GM23338 (cell line): ENCODE data around the gene LYSMD3. TPM values are rescaled to one million over a fixed set of nuclear protein-coding genes. Genes with fewer than 3 reads are reported as not detected.

Experiments
- ATAC-seq: fragments of 200-7000 bp; cut with Tn5 transposase; 3 replicates; pipeline ENCODE4 v1.9.1; 2020
- DNase-seq: peaks from one replicate; pipeline ENCODE4 v3.0.0-alpha.2; 2015; ENCODE audit warnings: low spot score
- H2AFZ ChIP-seq: fragments of 200-600 bp; sonication (generic); 2 replicates; pipeline ENCODE4 v1.8.0; 2016; ENCODE audit warnings: antibody characterized with exemption, mild to moderate bottlenecking, moderate library complexity
- H3F3A ChIP-seq: fragments of 200-600 bp; sonication (generic); replicated peaks from 2 replicates; pipeline ENCODE4 v1.8.0; 2017; ENCODE audit warnings: antibody characterized with exemption, mixed run types, low read depth
- H3K27ac ChIP-seq: fragments of 200-600 bp; sonication (generic); 2 replicates; pipeline ENCODE4 v1.6.1; 2016; ENCODE audit warnings: low read depth
- H3K27me3 ChIP-seq: fragments of 200-600 bp; sonication (generic); 2 replicates; pipeline ENCODE4 v1.8.0; 2016; ENCODE audit warnings: mild to moderate bottlenecking, mixed run types, moderate library complexity; ENCODE audit not compliant: insufficient read depth
- H3K36me3 ChIP-seq: fragments of 200-600 bp; sonication (generic); 2 replicates; pipeline ENCODE4 v1.8.0; 2016; ENCODE audit warnings: mild to moderate bottlenecking; ENCODE audit not compliant: insufficient read depth
- H3K4me1 ChIP-seq: fragments of 200-600 bp; sonication (generic); 2 replicates; pipeline ENCODE4 v1.8.0; 2016; ENCODE audit warnings: mild to moderate bottlenecking, moderate library complexity; ENCODE audit not compliant: insufficient read depth
- H3K4me2 ChIP-seq: fragments of 200-600 bp; sonication (generic); 2 replicates; pipeline ENCODE4 v1.7.1; 2017; ENCODE audit warnings: mixed run types
- H3K4me3 ChIP-seq: fragments of 200-600 bp; sonication (generic); 2 replicates; pipeline ENCODE4 v1.6.1; 2016; ENCODE audit warnings: mixed run types
- H3K79me2 ChIP-seq: fragments of 200-600 bp; sonication (generic); replicated peaks from 2 replicates; pipeline ENCODE4 v1.8.0; 2017; ENCODE audit warnings: mild to moderate bottlenecking; ENCODE audit not compliant: insufficient read depth
- H3K9me2 ChIP-seq: fragments of 200-600 bp; sonication (generic); 2 replicates; pipeline ENCODE4 v1.8.0; 2017; ENCODE audit not compliant: insufficient read depth
- H4K20me1 ChIP-seq: fragments of 200-600 bp; sonication (generic); replicated peaks from 2 replicates; pipeline ENCODE4 v1.8.0; 2017; ENCODE audit warnings: mild to moderate bottlenecking; ENCODE audit not compliant: insufficient read depth
- H3K27ac Mint-ChIP-seq: 2 replicates; pipeline ENCODE4 v1.8.0; 2020; ENCODE audit warnings: inconsistent platforms, mild to moderate bottlenecking, moderate library complexity, mixed read lengths
- H3K27me3 Mint-ChIP-seq: 3 replicates; pipeline ENCODE4 v1.8.0; 2022; ENCODE audit warnings: low read depth, mild to moderate bottlenecking, moderate library complexity, mixed read lengths, inconsistent platforms; ENCODE audit not compliant: insufficient read depth, poor library complexity
- H3K36me3 Mint-ChIP-seq: 3 replicates; pipeline ENCODE4 v1.8.0; 2021; ENCODE audit warnings: low read depth, mild to moderate bottlenecking, inconsistent platforms, moderate library complexity, mixed read lengths
- H3K4me1 Mint-ChIP-seq: 3 replicates; pipeline ENCODE4 v1.8.0; 2020; ENCODE audit warnings: mild to moderate bottlenecking, inconsistent platforms, mixed read lengths
- H3K4me3 Mint-ChIP-seq: 3 replicates; pipeline ENCODE4 v1.8.0; 2021; ENCODE audit warnings: moderate library complexity, mild to moderate bottlenecking, inconsistent platforms, mixed read lengths
- H3K9me3 Mint-ChIP-seq: 3 replicates; pipeline ENCODE4 v1.8.0; 2020; ENCODE audit warnings: moderate library complexity, mild to moderate bottlenecking, inconsistent platforms, mixed read lengths
- CREB1 ChIP-seq: fragments of 250-450 bp; sonication (Bioruptor Pico); IDR thresholded peaks from 2 replicates; pipeline ENCODE4 v1.5.0; 2020; ENCODE audit warnings: low read depth, mild to moderate bottlenecking, moderate library complexity
- EZH2 ChIP-seq: fragments of 200-600 bp; sonication (generic); IDR thresholded peaks from one replicate; pipeline ENCODE4 v1.8.0; 2017; ENCODE audit warnings: antibody characterized with exemption, mild to moderate bottlenecking, low read depth; ENCODE audit not compliant: unreplicated experiment
- EZH2phosphoT487 ChIP-seq: fragments of 200-600 bp; sonication (generic); IDR thresholded peaks from one replicate; pipeline ENCODE4 v1.8.1; 2018; ENCODE audit warnings: antibody characterized with exemption; ENCODE audit not compliant: unreplicated experiment
- JUNB ChIP-seq: IDR thresholded peaks from one replicate; pipeline ENCODE4 v1.6.1; 2016; ENCODE audit warnings: antibody characterized with exemption; ENCODE audit not compliant: unreplicated experiment
- NANOG ChIP-seq: IDR thresholded peaks from 2 replicates; pipeline ENCODE4 v1.6.1; 2016; ENCODE audit warnings: antibody characterized with exemption, borderline replicate concordance
- POLR2AphosphoS5 ChIP-seq: IDR thresholded peaks from 2 replicates; pipeline ENCODE4 v1.6.1; 2016; ENCODE audit warnings: antibody characterized with exemption, low read depth
- STAT1 ChIP-seq: IDR thresholded peaks from one replicate; pipeline ENCODE4 v1.6.1; 2016; ENCODE audit warnings: antibody characterized with exemption; ENCODE audit not compliant: unreplicated experiment
- ZNF114 ChIP-seq: fragments of 250-450 bp; sonication (Bioruptor Pico); IDR thresholded peaks from 2 replicates; pipeline ENCODE4 v1.5.0; 2020; ENCODE audit warnings: mild to moderate bottlenecking, moderate library complexity
- ZNF331 ChIP-seq: fragments of 250-450 bp; sonication (Bioruptor Pico); IDR thresholded peaks from 2 replicates; pipeline ENCODE4 v1.5.0; 2020; ENCODE audit warnings: low read depth, mild to moderate bottlenecking, moderate library complexity
- polyA plus RNA-seq: library from polyadenylated mRNA; unstranded; fragments of >200 nt; fragmentation: Nextera tagmentation; extraction: Ambion mirVana; gene quantifications from 2 replicates; pipeline ENCODE4 v1.2.1, GENCODE V29; 2016
- total RNA-seq: library from RNA; depleted of rRNA; stranded (reverse); fragments of >200 nt; shearing (Covaris generic); gene quantifications from 2 replicates; pipeline ENCODE4 v1.2.3, GENCODE V29; 2014
- TF ChIP-seq, protein P1 (sequence below): fragments of 250-450 bp; sonication (Bioruptor Pico); IDR thresholded peaks from 2 replicates; pipeline ENCODE4 v1.5.0; 2020; ENCODE audit warnings: mild to moderate bottlenecking, moderate library complexity
- TF ChIP-seq, protein P2 (sequence below): IDR thresholded peaks from one replicate; pipeline ENCODE4 v1.6.1; 2018; ENCODE audit warnings: antibody characterized with exemption; ENCODE audit not compliant: unreplicated experiment
- TF ChIP-seq, protein P3 (sequence below): IDR thresholded peaks from 2 replicates; pipeline ENCODE4 v1.6.1; 2016; ENCODE audit warnings: antibody characterized with exemption
- TF ChIP-seq, protein P4 (sequence below), 2 experiments: fragments of 200-600 bp in 1 of 2; sonication (generic) in 1 of 2; conservative IDR thresholded peaks; 2 replicates each; pipeline versions ENCODE4 v1.5.1 to v1.6.1; 2016 to 2017; ENCODE audit warnings: antibody characterized with exemption in 2 of 2, low read depth in 2 of 2, mild to moderate bottlenecking in 2 of 2, moderate library complexity in 1 of 2

Gene LYSMD3
- total and polyA plus RNA-seq, 2 experiments from 2014 or later, result 10.7 to 19.6 TPM

DNA sequence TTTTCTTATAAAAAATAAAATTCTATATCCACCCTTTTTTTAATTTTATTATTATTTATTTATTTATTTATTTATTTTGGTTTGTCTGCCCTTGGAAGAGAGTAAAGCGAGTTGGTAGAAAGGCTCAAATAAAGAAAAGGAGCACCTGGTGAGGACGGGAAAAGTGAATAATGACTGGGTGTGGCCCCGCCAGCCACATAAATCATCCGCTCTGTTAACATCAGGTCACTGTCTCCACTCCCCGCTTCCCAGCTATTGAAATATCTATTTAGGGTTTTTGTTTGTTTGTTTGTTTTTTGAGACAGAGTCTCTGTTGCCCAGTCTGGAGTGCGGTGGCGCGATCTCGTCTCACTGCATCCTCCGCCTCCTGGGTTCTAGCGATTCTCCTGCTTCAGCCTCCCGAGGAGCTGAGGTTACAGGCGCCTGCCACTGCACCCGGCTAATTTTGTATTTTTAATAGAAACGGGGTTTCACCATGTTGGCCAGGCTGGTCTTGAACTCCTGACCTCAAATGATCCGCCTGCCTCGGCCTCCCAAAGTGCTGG lies 53.9 kb downstream of the LYSMD3 start:
- Mint-ChIP-seq H3K9me3 (no peaks in the 10 kb centered on the region; the same call in 2 of the 3 replicates), H3K27ac (peak overlapping the region; percentile 77), H3K4me3 (peak overlapping the region; percentile 97), H3K4me1 (peaks cover 52% of the 10 kb centered on the region), H3K27me3 (peaks cover 15% of the 10 kb centered on the region), H3K36me3 (peaks cover 29% of the 10 kb centered on the region)
- Histone ChIP-seq H3K36me3 (no peaks in the 10 kb centered on the region), H3K27me3 (no peaks in the 10 kb centered on the region), H3F3A (peaks cover 22% of the 10 kb centered on the region), H3K4me2 (peak overlapping the region; percentile 79), H2AFZ (no peak overlapping the region), H3K4me1 (peaks cover 42% of the 10 kb centered on the region), H4K20me1 (no peaks in the 10 kb centered on the region), H3K79me2 (peaks cover 59% of the 10 kb centered on the region), H3K9me2 (no peaks in the 10 kb centered on the region), H3K27ac (peak overlapping the region; percentile 85), H3K4me3 (peak overlapping the region; percentile 83)
- TF ChIP-seq, protein P1, sequence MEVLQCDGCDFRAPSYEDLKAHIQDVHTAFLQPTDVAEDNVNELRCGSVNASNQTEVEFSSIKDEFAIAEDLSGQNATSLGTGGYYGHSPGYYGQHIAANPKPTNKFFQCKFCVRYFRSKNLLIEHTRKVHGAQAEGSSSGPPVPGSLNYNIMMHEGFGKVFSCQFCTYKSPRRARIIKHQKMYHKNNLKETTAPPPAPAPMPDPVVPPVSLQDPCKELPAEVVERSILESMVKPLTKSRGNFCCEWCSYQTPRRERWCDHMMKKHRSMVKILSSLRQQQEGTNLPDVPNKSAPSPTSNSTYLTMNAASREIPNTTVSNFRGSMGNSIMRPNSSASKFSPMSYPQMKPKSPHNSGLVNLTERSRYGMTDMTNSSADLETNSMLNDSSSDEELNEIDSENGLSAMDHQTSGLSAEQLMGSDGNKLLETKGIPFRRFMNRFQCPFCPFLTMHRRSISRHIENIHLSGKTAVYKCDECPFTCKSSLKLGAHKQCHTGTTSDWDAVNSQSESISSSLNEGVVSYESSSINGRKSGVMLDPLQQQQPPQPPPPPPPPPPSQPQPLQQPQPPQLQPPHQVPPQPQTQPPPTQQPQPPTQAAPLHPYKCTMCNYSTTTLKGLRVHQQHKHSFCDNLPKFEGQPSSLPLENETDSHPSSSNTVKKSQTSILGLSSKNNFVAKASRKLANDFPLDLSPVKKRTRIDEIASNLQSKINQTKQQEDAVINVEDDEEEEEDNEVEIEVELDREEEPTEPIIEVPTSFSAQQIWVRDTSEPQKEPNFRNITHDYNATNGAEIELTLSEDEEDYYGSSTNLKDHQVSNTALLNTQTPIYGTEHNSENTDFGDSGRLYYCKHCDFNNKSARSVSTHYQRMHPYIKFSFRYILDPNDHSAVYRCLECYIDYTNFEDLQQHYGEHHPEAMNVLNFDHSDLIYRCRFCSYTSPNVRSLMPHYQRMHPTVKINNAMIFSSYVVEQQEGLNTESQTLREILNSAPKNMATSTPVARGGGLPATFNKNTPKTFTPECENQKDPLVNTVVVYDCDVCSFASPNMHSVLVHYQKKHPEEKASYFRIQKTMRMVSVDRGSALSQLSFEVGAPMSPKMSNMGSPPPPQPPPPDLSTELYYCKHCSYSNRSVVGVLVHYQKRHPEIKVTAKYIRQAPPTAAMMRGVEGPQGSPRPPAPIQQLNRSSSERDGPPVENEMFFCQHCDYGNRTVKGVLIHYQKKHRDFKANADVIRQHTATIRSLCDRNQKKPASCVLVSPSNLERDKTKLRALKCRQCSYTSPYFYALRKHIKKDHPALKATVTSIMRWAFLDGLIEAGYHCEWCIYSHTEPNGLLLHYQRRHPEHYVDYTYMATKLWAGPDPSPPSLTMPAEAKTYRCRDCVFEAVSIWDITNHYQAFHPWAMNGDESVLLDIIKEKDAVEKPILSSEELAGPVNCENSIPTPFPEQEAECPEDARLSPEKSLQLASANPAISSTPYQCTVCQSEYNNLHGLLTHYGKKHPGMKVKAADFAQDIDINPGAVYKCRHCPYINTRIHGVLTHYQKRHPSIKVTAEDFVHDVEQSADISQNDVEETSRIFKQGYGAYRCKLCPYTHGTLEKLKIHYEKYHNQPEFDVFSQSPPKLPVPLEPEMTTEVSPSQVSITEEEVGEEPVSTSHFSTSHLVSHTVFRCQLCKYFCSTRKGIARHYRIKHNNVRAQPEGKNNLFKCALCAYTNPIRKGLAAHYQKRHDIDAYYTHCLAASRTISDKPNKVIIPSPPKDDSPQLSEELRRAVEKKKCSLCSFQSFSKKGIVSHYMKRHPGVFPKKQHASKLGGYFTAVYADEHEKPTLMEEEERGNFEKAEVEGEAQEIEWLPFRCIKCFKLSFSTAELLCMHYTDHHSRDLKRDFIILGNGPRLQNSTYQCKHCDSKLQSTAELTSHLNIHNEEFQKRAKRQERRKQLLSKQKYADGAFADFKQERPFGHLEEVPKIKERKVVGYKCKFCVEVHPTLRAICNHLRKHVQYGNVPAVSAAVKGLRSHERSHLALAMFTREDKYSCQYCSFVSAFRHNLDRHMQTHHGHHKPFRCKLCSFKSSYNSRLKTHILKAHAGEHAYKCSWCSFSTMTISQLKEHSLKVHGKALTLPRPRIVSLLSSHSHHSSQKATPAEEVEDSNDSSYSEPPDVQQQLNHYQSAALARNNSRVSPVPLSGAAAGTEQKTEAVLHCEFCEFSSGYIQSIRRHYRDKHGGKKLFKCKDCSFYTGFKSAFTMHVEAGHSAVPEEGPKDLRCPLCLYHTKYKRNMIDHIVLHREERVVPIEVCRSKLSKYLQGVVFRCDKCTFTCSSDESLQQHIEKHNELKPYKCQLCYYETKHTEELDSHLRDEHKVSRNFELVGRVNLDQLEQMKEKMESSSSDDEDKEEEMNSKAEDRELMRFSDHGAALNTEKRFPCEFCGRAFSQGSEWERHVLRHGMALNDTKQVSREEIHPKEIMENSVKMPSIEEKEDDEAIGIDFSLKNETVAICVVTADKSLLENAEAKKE (CRISPR knock-in tag), result no peak
- TF ChIP-seq POLR2AphosphoS5 (no peak), EZH2 (no peak), ZNF114 (CRISPR knock-in tag) (no peak), CREB1 (CRISPR knock-in tag) (no peak), STAT1 (no peak), ZNF331 (no peak), JUNB (no peak), EZH2phosphoT487 (no peak), NANOG (no peak)
- TF ChIP-seq, protein P2, sequence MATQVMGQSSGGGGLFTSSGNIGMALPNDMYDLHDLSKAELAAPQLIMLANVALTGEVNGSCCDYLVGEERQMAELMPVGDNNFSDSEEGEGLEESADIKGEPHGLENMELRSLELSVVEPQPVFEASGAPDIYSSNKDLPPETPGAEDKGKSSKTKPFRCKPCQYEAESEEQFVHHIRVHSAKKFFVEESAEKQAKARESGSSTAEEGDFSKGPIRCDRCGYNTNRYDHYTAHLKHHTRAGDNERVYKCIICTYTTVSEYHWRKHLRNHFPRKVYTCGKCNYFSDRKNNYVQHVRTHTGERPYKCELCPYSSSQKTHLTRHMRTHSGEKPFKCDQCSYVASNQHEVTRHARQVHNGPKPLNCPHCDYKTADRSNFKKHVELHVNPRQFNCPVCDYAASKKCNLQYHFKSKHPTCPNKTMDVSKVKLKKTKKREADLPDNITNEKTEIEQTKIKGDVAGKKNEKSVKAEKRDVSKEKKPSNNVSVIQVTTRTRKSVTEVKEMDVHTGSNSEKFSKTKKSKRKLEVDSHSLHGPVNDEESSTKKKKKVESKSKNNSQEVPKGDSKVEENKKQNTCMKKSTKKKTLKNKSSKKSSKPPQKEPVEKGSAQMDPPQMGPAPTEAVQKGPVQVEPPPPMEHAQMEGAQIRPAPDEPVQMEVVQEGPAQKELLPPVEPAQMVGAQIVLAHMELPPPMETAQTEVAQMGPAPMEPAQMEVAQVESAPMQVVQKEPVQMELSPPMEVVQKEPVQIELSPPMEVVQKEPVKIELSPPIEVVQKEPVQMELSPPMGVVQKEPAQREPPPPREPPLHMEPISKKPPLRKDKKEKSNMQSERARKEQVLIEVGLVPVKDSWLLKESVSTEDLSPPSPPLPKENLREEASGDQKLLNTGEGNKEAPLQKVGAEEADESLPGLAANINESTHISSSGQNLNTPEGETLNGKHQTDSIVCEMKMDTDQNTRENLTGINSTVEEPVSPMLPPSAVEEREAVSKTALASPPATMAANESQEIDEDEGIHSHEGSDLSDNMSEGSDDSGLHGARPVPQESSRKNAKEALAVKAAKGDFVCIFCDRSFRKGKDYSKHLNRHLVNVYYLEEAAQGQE, result no peak
- TF ChIP-seq, protein P3, sequence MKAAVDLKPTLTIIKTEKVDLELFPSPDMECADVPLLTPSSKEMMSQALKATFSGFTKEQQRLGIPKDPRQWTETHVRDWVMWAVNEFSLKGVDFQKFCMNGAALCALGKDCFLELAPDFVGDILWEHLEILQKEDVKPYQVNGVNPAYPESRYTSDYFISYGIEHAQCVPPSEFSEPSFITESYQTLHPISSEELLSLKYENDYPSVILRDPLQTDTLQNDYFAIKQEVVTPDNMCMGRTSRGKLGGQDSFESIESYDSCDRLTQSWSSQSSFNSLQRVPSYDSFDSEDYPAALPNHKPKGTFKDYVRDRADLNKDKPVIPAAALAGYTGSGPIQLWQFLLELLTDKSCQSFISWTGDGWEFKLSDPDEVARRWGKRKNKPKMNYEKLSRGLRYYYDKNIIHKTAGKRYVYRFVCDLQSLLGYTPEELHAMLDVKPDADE, result no peak
- TF ChIP-seq, protein P4, sequence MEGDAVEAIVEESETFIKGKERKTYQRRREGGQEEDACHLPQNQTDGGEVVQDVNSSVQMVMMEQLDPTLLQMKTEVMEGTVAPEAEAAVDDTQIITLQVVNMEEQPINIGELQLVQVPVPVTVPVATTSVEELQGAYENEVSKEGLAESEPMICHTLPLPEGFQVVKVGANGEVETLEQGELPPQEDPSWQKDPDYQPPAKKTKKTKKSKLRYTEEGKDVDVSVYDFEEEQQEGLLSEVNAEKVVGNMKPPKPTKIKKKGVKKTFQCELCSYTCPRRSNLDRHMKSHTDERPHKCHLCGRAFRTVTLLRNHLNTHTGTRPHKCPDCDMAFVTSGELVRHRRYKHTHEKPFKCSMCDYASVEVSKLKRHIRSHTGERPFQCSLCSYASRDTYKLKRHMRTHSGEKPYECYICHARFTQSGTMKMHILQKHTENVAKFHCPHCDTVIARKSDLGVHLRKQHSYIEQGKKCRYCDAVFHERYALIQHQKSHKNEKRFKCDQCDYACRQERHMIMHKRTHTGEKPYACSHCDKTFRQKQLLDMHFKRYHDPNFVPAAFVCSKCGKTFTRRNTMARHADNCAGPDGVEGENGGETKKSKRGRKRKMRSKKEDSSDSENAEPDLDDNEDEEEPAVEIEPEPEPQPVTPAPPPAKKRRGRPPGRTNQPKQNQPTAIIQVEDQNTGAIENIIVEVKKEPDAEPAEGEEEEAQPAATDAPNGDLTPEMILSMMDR (conservative IDR thresholded peaks at IDR 0.05; ENCODE audit: low read depth in 2 of 2), result no peak
- ATAC-seq (no peak), DNase-seq (peak; percentile 16)
